Prostate gland (tissue), 2 donors: ENCODE results near the gene MUC5AC. TPM values are rescaled to one million over a fixed set of nuclear protein-coding genes. Genes with fewer than 3 reads are reported as not detected.
"Not testable (repeated sequence)": the region's sequence is repeated elsewhere in the genome, so short reads cannot be mapped to it uniquely, and the experiment has no call there.

Source experiments
- DNase-seq: peaks from one replicate; pipeline ENCODE4 v3.0.0-alpha.2; 2019; ENCODE audit warnings: low spot score
- H3K27ac ChIP-seq, 2 donors: fragments of 200-600 bp; sonication (generic); 2 replicates each; pipeline ENCODE4 v1.5.1; 2017 to 2019
- H3K27me3 ChIP-seq: fragments of 200-600 bp; sonication (generic); replicated peaks from 2 replicates; pipeline ENCODE4 v1.5.1; 2019; ENCODE audit not compliant: insufficient read depth
- H3K36me3 ChIP-seq, 2 donors: fragments of 200-600 bp; sonication (generic); 1 replicate in 1 of 2; 2 replicates in 1 of 2; pipeline versions ENCODE4 v1.5.1 to v1.8.1; 2017 to 2019
- H3K4me1 ChIP-seq: fragments of 200-600 bp; sonication (generic); replicated peaks from 2 replicates; pipeline ENCODE4 v1.5.1; 2019
- H3K4me3 ChIP-seq, 2 donors: fragments of 200-600 bp; sonication (generic); 2 replicates each; pipeline ENCODE4 v1.5.1; 2017 to 2019
- H3K9me3 ChIP-seq: fragments of 200-600 bp; sonication (generic); 2 replicates; pipeline ENCODE4 v1.5.1; 2017
- WGBS: methylation state at CpG from one replicate; pipeline ENCODE4 v1.1.5; 2018; 5-methylcytosine and 5-hydroxymethylcytosine counted together
- intact Hi-C: fragments of 100-400 bp; cut with DNase I; formaldehyde crosslinking; loops from one replicate; pipeline ENCODE4 v1.14.2; 2022
- total RNA-seq, 2 donors: library from RNA; depleted of rRNA; stranded (reverse); fragments of >200 nt; gene quantifications; one replicate each; pipeline ENCODE4 v1.1.0, GENCODE V29; 2016

The MUC5AC gene
- total RNA-seq, 2 donors from 2014 or later, result 0.05 to 0.45 TPM

- intact Hi-C loops, H3K4me1 ChIP-seq, H3K4me3 ChIP-seq, H3K27ac ChIP-seq, DNase-seq, H3K27me3 ChIP-seq, H3K9me3 ChIP-seq, H3K36me3 ChIP-seq: not testable (repeated sequence)
- WGBS, result 98% methylated on average over 9 of the region's 9 CpGs
These were observed 86.8 kb downstream of the MUC5AC start for GRCh38 chr11:1244557-1244956.

GRCh38 chr11:1245717-1246116, 88.0 kb downstream of the MUC5AC start:
- H3K4me1 ChIP-seq, intact Hi-C loops, H3K4me3 ChIP-seq, H3K9me3 ChIP-seq, DNase-seq, H3K27me3 ChIP-seq, H3K36me3 ChIP-seq, H3K27ac ChIP-seq: not testable (repeated sequence)
- 96% methylated on average over 12 of the region's 14 CpGs for WGBS

- H3K27ac ChIP-seq, H3K36me3 ChIP-seq, DNase-seq, H3K9me3 ChIP-seq, intact Hi-C loops, H3K4me3 ChIP-seq, H3K4me1 ChIP-seq, H3K27me3 ChIP-seq: not testable (repeated sequence)
- 97% methylated on average over 14 of the region's 14 CpGs for WGBS
These were observed 88.5 kb downstream of the MUC5AC start for GRCh38 chr11:1246301-1246700.

- H3K9me3 ChIP-seq, DNase-seq, H3K27me3 ChIP-seq, H3K36me3 ChIP-seq, H3K27ac ChIP-seq, intact Hi-C loops, H3K4me1 ChIP-seq, H3K4me3 ChIP-seq: not testable (repeated sequence)
- 97% methylated on average over 12 of the region's 14 CpGs for WGBS
These were observed 89.3 kb downstream of the MUC5AC start for GRCh38 chr11:1247026-1247425.

GRCh38 chr11:1248951-1249350, 91.2 kb downstream of the MUC5AC start:
- H3K27me3 ChIP-seq, intact Hi-C loops, H3K9me3 ChIP-seq, DNase-seq, H3K27ac ChIP-seq, H3K36me3 ChIP-seq, H3K4me1 ChIP-seq, H3K4me3 ChIP-seq: not testable (repeated sequence)
- WGBS, result 100% methylated on average over 1 of the region's 18 CpGs

GRCh38 chr11:1250411-1250810, 92.7 kb downstream of the MUC5AC start:
- H3K27ac ChIP-seq, H3K9me3 ChIP-seq, intact Hi-C loops, H3K36me3 ChIP-seq, H3K4me3 ChIP-seq, DNase-seq, H3K27me3 ChIP-seq, H3K4me1 ChIP-seq: not testable (repeated sequence)
- WGBS, result 97% methylated on average over 5 of the region's 12 CpGs

Other genes starting within 250 kb of the MUC5AC start
- 100 to 1,000 TPM; 107 to 145 TPM for gene CHID1, start 247.1 kb upstream of the MUC5AC start, total RNA-seq
- gene AP2A2, start 232.1 kb upstream of the MUC5AC start, total RNA-seq, result 10 to 100 TPM; 35.1 to 70.2 TPM
- gene MUC6, start 121.2 kb upstream of the MUC5AC start, total RNA-seq, result 1 to 10 TPM in 1 of 2 donors, under 1 TPM in 1; 0.74 to 2.3 TPM
- under 1 TPM in 1 of 2 donors, not detected in 1; 0.11 TPM for gene MUC2, start 83.1 kb upstream of the MUC5AC start, total RNA-seq
- gene MUC5B, start 65.1 kb downstream of the MUC5AC start, total RNA-seq, result 10 to 100 TPM in 1 of 2 donors, under 1 TPM in 1; 0.18 to 17.3 TPM
- gene TOLLIP, start 151.7 kb downstream of the MUC5AC start, total RNA-seq, result 100 to 1,000 TPM in 1 of 2 donors, 10 to 100 TPM in 1; 72.8 to 161 TPM
- gene BRSK2, start 232.0 kb downstream of the MUC5AC start, total RNA-seq, result 10 to 100 TPM in 1 of 2 donors, under 1 TPM in 1; 0.96 to 29.7 TPM